ENCODE measurements around the gene RPH3AL.

The RPH3AL gene

GRCh38 chr17:352421-353212 lies at the start of gene RPH3AL:
RPH3AL (minus strand) TSS chr17:352807; CDS start chr17:327543, 25,264 bp downstream.
- DNase-seq, result peak; percentile 33

GRCh38 chr17:400257-400656 lies 47.6 kb upstream of the RPH3AL start:
- no peak for DNase-seq

GRCh38 chr17:396788-397187 lies 44.2 kb upstream of the RPH3AL start:
- no peak for DNase-seq

- no peak for DNase-seq
Observed at GRCh38 chr17:395974-396373, 43.4 kb upstream of the RPH3AL start.

GRCh38 chr17:395179-395578 lies 42.6 kb upstream of the RPH3AL start:
- DNase-seq, result no peak

GRCh38 chr17:394718-395095 lies 42.1 kb upstream of the RPH3AL start:
- DNase-seq, result no peak

GRCh38 chr17:393806-394717 lies 41.5 kb upstream of the RPH3AL start:
- no peak for DNase-seq

GRCh38 chr17:391850-392249 lies 39.2 kb upstream of the RPH3AL start:
- no peak for DNase-seq

- DNase-seq, result no peak
Observed at GRCh38 chr17:390025-390424, 37.4 kb upstream of the RPH3AL start.

GRCh38 chr17:388087-388486 lies 35.5 kb upstream of the RPH3AL start:
- no peak for DNase-seq

GRCh38 chr17:386141-386876 lies 33.7 kb upstream of the RPH3AL start:
- peak; percentile 14 for DNase-seq

- no peak for DNase-seq
Observed at GRCh38 chr17:385836-386140, 33.2 kb upstream of the RPH3AL start.

- DNase-seq, result no peak
Observed at GRCh38 chr17:385178-385835, 32.7 kb upstream of the RPH3AL start.

- DNase-seq, result no peak
Observed at GRCh38 chr17:384622-385177, 32.1 kb upstream of the RPH3AL start.

- DNase-seq, result no peak
Observed at GRCh38 chr17:383771-384621, 31.4 kb upstream of the RPH3AL start.

GRCh38 chr17:382644-383533 lies 30.3 kb upstream of the RPH3AL start:
- no peak for DNase-seq

GRCh38 chr17:381941-382643 lies 29.5 kb upstream of the RPH3AL start:
- no peak for DNase-seq

- DNase-seq, result no peak
Observed at GRCh38 chr17:381516-381915, 28.9 kb upstream of the RPH3AL start.

GRCh38 chr17:379531-380465 lies 27.2 kb upstream of the RPH3AL start:
- no peak for DNase-seq

Data from NCI-H774 (cell line).